MCF 10A (cell line): ENCODE measurements around the gene SHMT1. TPM values are rescaled to one million over a fixed set of nuclear protein-coding genes. Genes with fewer than 3 reads are reported as not detected.
"Not testable (repeated sequence)": the region's sequence is repeated elsewhere in the genome, so short reads cannot be mapped to it uniquely, and the experiment has no call there.

ENCODE experiments used
- BruUV-seq: library from RNA; stranded (reverse); fragments of 400-500 nt; replicated peaks from 2 replicates; lab custom pipeline; 2021; lab: Mats Ljungman, UMichigan
- CTCF ChIA-PET: fragments of 300-600 bp; sonication (Branson Sonifier 250); formaldehyde crosslinking; extraction: SDS; loops from one replicate; lab custom pipeline; 2021; ENCODE audit warnings: antibody characterized with exemption, inconsistent platforms; lab: Yijun Ruan, JAX
- POLR2A ChIA-PET: fragments of 300-600, 350-650 bp; sonication (Branson Sonifier 250); formaldehyde crosslinking; extraction: SDS; loops from one replicate; lab custom pipeline; 2020; ENCODE audit warnings: antibody characterized with exemption, inconsistent platforms; lab: Yijun Ruan, JAX
- DNase-seq: peaks from one replicate; pipeline ENCODE4 v3.0.0-alpha.2; 2018; ENCODE audit not compliant: unreplicated experiment
- H3K27ac Mint-ChIP-seq: one replicate; pipeline ENCODE4 v1.8.0; 2022; ENCODE audit warnings: mild to moderate bottlenecking, low read depth, mixed read lengths; ENCODE audit not compliant: unreplicated experiment
- H3K27me3 Mint-ChIP-seq: one replicate; pipeline ENCODE4 v1.8.0; 2022; ENCODE audit warnings: mixed read lengths; ENCODE audit not compliant: insufficient read depth, unreplicated experiment
- H3K36me3 Mint-ChIP-seq: one replicate; pipeline ENCODE4 v1.8.0; 2022; ENCODE audit warnings: mild to moderate bottlenecking, moderate library complexity, mixed read lengths; ENCODE audit not compliant: insufficient read depth, unreplicated experiment
- H3K4me1 Mint-ChIP-seq: one replicate; pipeline ENCODE4 v1.8.0; 2022; ENCODE audit warnings: mixed read lengths; ENCODE audit not compliant: insufficient read depth, unreplicated experiment
- H3K4me3 Mint-ChIP-seq: one replicate; pipeline ENCODE4 v1.8.0; 2022; ENCODE audit warnings: mild to moderate bottlenecking, moderate library complexity, mixed read lengths; ENCODE audit not compliant: unreplicated experiment
- H3K9me3 Mint-ChIP-seq: one replicate; pipeline ENCODE4 v1.8.0; 2022; ENCODE audit warnings: mixed read lengths; ENCODE audit not compliant: unreplicated experiment
- intact Hi-C: fragments of 100-400 bp; cut with micrococcal nuclease; formaldehyde crosslinking; loops from 2 replicates; pipeline ENCODE4 v1.14.1; 2022
- total RNA-seq: library from RNA; stranded (reverse); gene quantifications from 2 replicates; pipeline ENCODE4 v1.2.3, GENCODE V29; 2022
- TF ChIP-seq, protein P1 (sequence below): fragments of 200-600 bp; IDR thresholded peaks from one replicate; pipeline ENCODE4 v1.8.0; 2022; ENCODE audit warnings: antibody characterized with exemption, mild to moderate bottlenecking; ENCODE audit not compliant: unreplicated experiment

Gene SHMT1
- total RNA-seq, 1 experiment from 2014 or later = 23.0 TPM

GRCh38 chr17:18314059-18314730 is 49.2 kb downstream of the SHMT1 start:
- H3K27me3 Mint-ChIP-seq = no peaks in the 10 kb centered on the region
- ChIA-PET CTCF (interaction anchor here (0.9 kb wide), 1 partner anchor 53 kb away, joined by 3 read pairs; the partner anchor contains the start of gene MIEF2), POLR2A (interaction anchor here (0.7 to 2.6 kb wide), 9 partner anchors 32 to 1064 kb away, joined by 4 to 10 read pairs (median 5); partner anchors contain the start of genes ALKBH5, FLII, MAPK7 and MIEF2)
- TF ChIP-seq, protein P1, sequence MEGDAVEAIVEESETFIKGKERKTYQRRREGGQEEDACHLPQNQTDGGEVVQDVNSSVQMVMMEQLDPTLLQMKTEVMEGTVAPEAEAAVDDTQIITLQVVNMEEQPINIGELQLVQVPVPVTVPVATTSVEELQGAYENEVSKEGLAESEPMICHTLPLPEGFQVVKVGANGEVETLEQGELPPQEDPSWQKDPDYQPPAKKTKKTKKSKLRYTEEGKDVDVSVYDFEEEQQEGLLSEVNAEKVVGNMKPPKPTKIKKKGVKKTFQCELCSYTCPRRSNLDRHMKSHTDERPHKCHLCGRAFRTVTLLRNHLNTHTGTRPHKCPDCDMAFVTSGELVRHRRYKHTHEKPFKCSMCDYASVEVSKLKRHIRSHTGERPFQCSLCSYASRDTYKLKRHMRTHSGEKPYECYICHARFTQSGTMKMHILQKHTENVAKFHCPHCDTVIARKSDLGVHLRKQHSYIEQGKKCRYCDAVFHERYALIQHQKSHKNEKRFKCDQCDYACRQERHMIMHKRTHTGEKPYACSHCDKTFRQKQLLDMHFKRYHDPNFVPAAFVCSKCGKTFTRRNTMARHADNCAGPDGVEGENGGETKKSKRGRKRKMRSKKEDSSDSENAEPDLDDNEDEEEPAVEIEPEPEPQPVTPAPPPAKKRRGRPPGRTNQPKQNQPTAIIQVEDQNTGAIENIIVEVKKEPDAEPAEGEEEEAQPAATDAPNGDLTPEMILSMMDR = no peak
- peaks cover 22% of the 10 kb centered on the region for H3K4me1 Mint-ChIP-seq
- H3K9me3 Mint-ChIP-seq = no peaks in the 10 kb centered on the region
- BruUV-seq = no TSS peak
- peak; percentile 11 for DNase-seq
- peak overlapping the region; percentile 87 for H3K27ac Mint-ChIP-seq
- peak overlapping the region; percentile 87 for H3K4me3 Mint-ChIP-seq
- intact Hi-C loops = loop anchor here (2.0 kb wide), 2 partner anchors 53 to 65 kb away; partner anchors contain the start of gene MIEF2
- peaks cover 46% of the 10 kb centered on the region for H3K36me3 Mint-ChIP-seq

GRCh38 chr17:18309202-18309601 is 54.1 kb downstream of the SHMT1 start:
- no TSS peak for BruUV-seq
- H3K4me3 Mint-ChIP-seq = no peak overlapping the region
- DNase-seq = no peak
- H3K36me3 Mint-ChIP-seq = peaks cover 67% of the 10 kb centered on the region
- no peak overlapping the region for H3K27ac Mint-ChIP-seq
- POLR2A ChIA-PET = no interaction called here
- intact Hi-C loops = no loop called here
- peaks cover 5% of the 10 kb centered on the region for H3K4me1 Mint-ChIP-seq
- H3K27me3 Mint-ChIP-seq = no peaks in the 10 kb centered on the region
- TF ChIP-seq, protein P1 = no peak
- CTCF ChIA-PET = no interaction called here
- no peaks in the 10 kb centered on the region for H3K9me3 Mint-ChIP-seq

GRCh38 chr17:18303206-18303605 is 60.1 kb downstream of the SHMT1 start:
- H3K36me3 Mint-ChIP-seq = peaks cover 73% of the 10 kb centered on the region
- H3K27me3 Mint-ChIP-seq, DNase-seq, H3K4me1 Mint-ChIP-seq, H3K27ac Mint-ChIP-seq, BruUV-seq, CTCF ChIA-PET, H3K9me3 Mint-ChIP-seq, POLR2A ChIA-PET, intact Hi-C loops, H3K4me3 Mint-ChIP-seq: not testable (repeated sequence)

DNA sequence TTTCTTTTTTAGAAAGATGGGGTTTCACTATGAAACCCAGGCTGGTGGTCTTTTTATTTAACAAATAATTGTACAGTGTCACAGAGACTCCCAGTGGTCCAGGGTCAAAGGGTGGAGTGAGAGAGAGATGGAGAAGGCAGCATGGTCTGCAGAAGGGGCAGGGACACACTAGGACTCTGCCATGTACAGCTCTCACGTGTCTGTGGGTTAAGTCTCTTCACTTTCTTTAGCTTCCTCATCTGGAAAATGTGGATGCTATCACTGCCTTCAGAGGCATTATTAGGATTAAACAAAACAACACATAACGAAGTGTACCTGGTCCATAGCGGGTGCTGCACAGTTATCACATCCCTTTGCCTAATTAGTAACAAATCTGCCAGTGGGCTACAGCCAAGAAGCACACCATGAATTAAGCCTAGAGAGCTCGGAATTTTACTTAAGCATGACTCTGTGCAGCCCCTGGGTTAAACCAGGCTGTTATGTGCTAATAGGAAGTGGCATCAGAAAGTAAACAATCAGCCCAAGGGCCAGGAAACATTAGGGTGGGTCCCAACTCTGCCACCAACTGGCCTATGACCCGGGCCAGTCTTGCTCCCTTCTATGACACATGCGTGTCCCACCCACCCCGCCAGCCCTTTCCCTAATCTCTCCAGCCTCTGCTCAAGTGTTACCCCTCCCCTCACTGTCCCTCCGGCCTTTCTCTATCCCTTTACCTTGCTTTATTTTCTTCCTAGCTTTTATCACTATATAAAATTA is 62.4 kb downstream of the SHMT1 start:
- no TSS peak for BruUV-seq
- TF ChIP-seq, protein P1 = no peak
- H3K4me3 Mint-ChIP-seq = no peak overlapping the region
- DNase-seq = no peak
- intact Hi-C loops = no loop called here
- no peaks in the 10 kb centered on the region for H3K4me1 Mint-ChIP-seq
- H3K27me3 Mint-ChIP-seq = no peaks in the 10 kb centered on the region
- no peaks in the 10 kb centered on the region for H3K9me3 Mint-ChIP-seq
- ChIA-PET POLR2A (no interaction called here), CTCF (interaction anchor here (0.6 to 0.9 kb wide), 2 partner anchors 15 to 20 kb away, joined by 4 to 9 read pairs; no protein-coding TSS in a partner anchor)
- no peak overlapping the region for H3K27ac Mint-ChIP-seq
- H3K36me3 Mint-ChIP-seq = peaks cover 53% of the 10 kb centered on the region

DNA sequence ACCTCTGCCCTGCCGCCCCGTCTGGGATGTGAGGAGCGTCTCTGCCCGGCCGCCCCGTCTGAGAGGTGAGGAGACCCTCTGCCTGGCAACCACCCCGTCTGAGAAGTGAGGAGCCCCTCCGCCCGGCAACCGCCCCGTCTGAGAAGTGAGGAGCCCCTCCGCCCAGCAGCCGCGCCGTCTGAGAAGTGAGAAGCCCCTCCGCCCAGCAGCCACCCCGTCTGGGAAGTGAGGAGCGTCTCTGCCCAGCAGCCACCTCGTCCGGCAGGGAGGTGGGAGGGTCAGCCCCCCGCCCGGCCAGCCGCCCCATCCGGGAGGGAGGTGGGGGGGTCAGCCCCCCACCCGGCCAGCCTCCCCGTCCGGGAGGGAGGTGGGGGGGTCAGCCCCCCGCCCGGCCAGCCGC is 65.3 kb downstream of the SHMT1 start:
- H3K4me3 Mint-ChIP-seq, DNase-seq, BruUV-seq, POLR2A ChIA-PET, intact Hi-C loops, H3K4me1 Mint-ChIP-seq, H3K27ac Mint-ChIP-seq, H3K27me3 Mint-ChIP-seq, CTCF ChIA-PET, H3K9me3 Mint-ChIP-seq: not testable (repeated sequence)
- H3K36me3 Mint-ChIP-seq = peaks cover 57% of the 10 kb centered on the region
